WTC11 (cell line): ENCODE data around the gene SORCS1. TPM values are rescaled to one million over a fixed set of nuclear protein-coding genes. Genes with fewer than 3 reads are reported as not detected.
A peak's percentile ranks its signal among the peaks of the same experiment; 100 is the strongest.

Source experiments
- ATAC-seq: fragments of 200-7000 bp; cut with Tn5 transposase; 2 replicates; pipeline ENCODE4 v1.10.0; 2021; ENCODE audit warnings: mild to moderate bottlenecking, moderate library complexity
- CTCF ChIA-PET: fragments of 300-600 bp; sonication (Branson Sonifier 250); formaldehyde crosslinking; loops from one replicate; lab custom pipeline; 2021; ENCODE audit warnings: antibody characterized with exemption; lab: Charles Lee
- POLR2A ChIA-PET: fragments of 350-600 bp; sonication (Branson Sonifier 250); formaldehyde crosslinking; loops from one replicate; lab custom pipeline; 2021; ENCODE audit warnings: antibody characterized with exemption; lab: Charles Lee
- DNase-seq: peaks from one replicate; pipeline ENCODE4 v3.0.0; 2021; ENCODE audit warnings: low spot score
- H3K27ac Mint-ChIP-seq: 2 replicates; pipeline ENCODE4 v1.8.0; 2021; ENCODE audit warnings: mixed read lengths
- H3K27me3 Mint-ChIP-seq: 2 replicates; pipeline ENCODE4 v1.8.0; 2021; ENCODE audit warnings: low read depth, mild to moderate bottlenecking, moderate library complexity, mixed read lengths
- H3K36me3 Mint-ChIP-seq: 2 replicates; pipeline ENCODE4 v1.8.0; 2021; ENCODE audit warnings: mixed read lengths
- H3K4me1 Mint-ChIP-seq: 2 replicates; pipeline ENCODE4 v1.8.0; 2022; ENCODE audit warnings: mixed read lengths
- H3K4me3 Mint-ChIP-seq: 2 replicates; pipeline ENCODE4 v1.8.0; 2021; ENCODE audit warnings: mild to moderate bottlenecking, moderate library complexity, mixed read lengths
- H3K9me3 Mint-ChIP-seq: 2 replicates; pipeline ENCODE4 v1.8.0; 2021; ENCODE audit warnings: mixed read lengths
- AR ChIP-seq: fragments of 250-450 bp; sonication (Bioruptor Pico); IDR thresholded peaks from 2 replicates; pipeline ENCODE4 v1.9.0; 2021; ENCODE audit warnings: mild to moderate bottlenecking
- E2F1 ChIP-seq: sonication (generic); formaldehyde crosslinking; IDR thresholded peaks from 2 replicates; pipeline ENCODE4 v1.8.0; 2022; ENCODE audit warnings: mild to moderate bottlenecking, missing genetic modification reagents
- ERG ChIP-seq: fragments of 250-450 bp; sonication (Bioruptor Pico); IDR thresholded peaks from 2 replicates; pipeline ENCODE4 v1.8.0; 2021; ENCODE audit warnings: mild to moderate bottlenecking
- JUN ChIP-seq: sonication (generic); formaldehyde crosslinking; IDR thresholded peaks from 2 replicates; pipeline ENCODE4 v1.8.0; 2023; ENCODE audit warnings: mild to moderate bottlenecking, missing genetic modification reagents
- NFATC4 ChIP-seq: fragments of 250-450 bp; sonication (Bioruptor Pico); IDR thresholded peaks from 2 replicates; pipeline ENCODE4 v1.9.0; 2021; ENCODE audit warnings: mild to moderate bottlenecking
- PRRX2 ChIP-seq: fragments of 250-450 bp; sonication (Bioruptor Pico); IDR thresholded peaks from 2 replicates; pipeline ENCODE4 v1.8.0; 2021; ENCODE audit warnings: mild to moderate bottlenecking
- RELA ChIP-seq: sonication (generic); formaldehyde crosslinking; IDR thresholded peaks from 2 replicates; pipeline ENCODE4 v1.8.1; 2022; ENCODE audit warnings: missing genetic modification reagents, mild to moderate bottlenecking, borderline replicate concordance
- STAT6 ChIP-seq: sonication (generic); formaldehyde crosslinking; conservative IDR thresholded peaks from 2 replicates; pipeline ENCODE4 v1.8.1; 2023; ENCODE audit warnings: mild to moderate bottlenecking, low read depth, missing genetic modification reagents, moderate library complexity
- TP53 ChIP-seq: sonication (generic); formaldehyde crosslinking; IDR thresholded peaks from 2 replicates; pipeline ENCODE4 v1.8.1; 2023; ENCODE audit warnings: mild to moderate bottlenecking, missing genetic modification reagents
- USF2 ChIP-seq: sonication (generic); formaldehyde crosslinking; IDR thresholded peaks from 2 replicates; pipeline ENCODE4 v1.8.1; 2023; ENCODE audit warnings: mild to moderate bottlenecking, missing genetic modification reagents, moderate library complexity
- ZMAT4 ChIP-seq: fragments of 250-450 bp; sonication (Bioruptor Pico); IDR thresholded peaks from 2 replicates; pipeline ENCODE4 v1.9.0; 2021; ENCODE audit warnings: mild to moderate bottlenecking
- ZNF138 ChIP-seq: sonication (generic); formaldehyde crosslinking; conservative IDR thresholded peaks from 2 replicates; pipeline ENCODE4 v1.8.1; 2022; ENCODE audit warnings: mild to moderate bottlenecking, moderate library complexity, missing genetic modification reagents
- ZNF219 ChIP-seq: sonication (generic); formaldehyde crosslinking; IDR thresholded peaks from 2 replicates; pipeline ENCODE4 v1.8.0; 2023; ENCODE audit warnings: missing genetic modification reagents, mild to moderate bottlenecking, borderline replicate concordance
- ZNF317 ChIP-seq: sonication (generic); formaldehyde crosslinking; IDR thresholded peaks from 2 replicates; pipeline ENCODE4 v1.8.1; 2023; ENCODE audit warnings: low read depth, mild to moderate bottlenecking, moderate library complexity, missing genetic modification reagents, borderline replicate concordance
- total RNA-seq: library from RNA; stranded (reverse); gene quantifications from 3 replicates; pipeline ENCODE4 v1.2.3, GENCODE V29; 2021
- TF ChIP-seq, protein P1 (sequence below): fragments of 250-450 bp; sonication (Bioruptor Pico); IDR thresholded peaks from 2 replicates; pipeline ENCODE4 v2.1.2; 2022; ENCODE audit warnings: mild to moderate bottlenecking, moderate library complexity
- TF ChIP-seq, protein P2 (sequence below): fragments of 200-600 bp; IDR thresholded peaks from 2 replicates; pipeline ENCODE4 v1.8.0; 2022; ENCODE audit warnings: antibody characterized with exemption

The SORCS1 gene
- total RNA-seq, 1 experiment from 2014 or later, result 3.3 TPM

DNA sequence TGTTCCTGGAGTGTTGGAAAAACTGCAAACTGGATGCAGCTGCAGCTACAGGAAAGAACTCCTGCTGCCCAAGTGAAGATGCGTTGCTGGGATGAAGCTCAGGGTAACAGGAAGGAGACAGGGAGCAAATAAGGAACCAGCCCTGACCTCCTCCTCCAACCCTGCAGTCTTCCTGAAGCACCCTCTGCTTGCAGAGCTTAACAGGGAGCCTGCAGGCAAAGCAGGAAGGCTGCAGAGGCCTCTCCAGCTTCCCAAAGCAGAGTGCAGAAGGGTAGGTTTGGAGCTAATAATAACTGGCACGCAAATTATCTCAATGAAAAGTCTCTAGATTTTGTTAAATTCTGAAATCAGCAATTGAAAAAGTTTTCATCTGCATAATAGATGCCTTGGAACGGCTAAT is 92.5 kb downstream of the SORCS1 start:
- Mint-ChIP-seq H3K9me3 (no peaks in the 10 kb centered on the region), H3K27me3 (no peaks in the 10 kb centered on the region), H3K4me1 (peaks cover 19% of the 10 kb centered on the region), H3K36me3 (no peaks in the 10 kb centered on the region), H3K4me3 (no peak overlapping the region), H3K27ac (no peak overlapping the region)
- TF ChIP-seq STAT6 (CRISPR knock-in tag) (no peak), TP53 (CRISPR knock-in tag) (no peak), NFATC4 (CRISPR knock-in tag) (no peak)
- POLR2A ChIA-PET, result interaction anchor here (0.6 kb wide), 1 partner anchor 357 kb away, joined by 3 read pairs; no protein-coding TSS in a partner anchor
- CTCF ChIA-PET, result no interaction called here
- ATAC-seq (peak; percentile 79), DNase-seq (peak; percentile 10)

GRCh38 chr10:107071301-107071700 is 93.2 kb downstream of the SORCS1 start:
- ATAC-seq, result no peak; the same call in 1 of the 2 replicates
- Mint-ChIP-seq H3K27me3 (no peaks in the 10 kb centered on the region), H3K27ac (no peak overlapping the region), H3K36me3 (no peaks in the 10 kb centered on the region), H3K4me3 (no peak overlapping the region), H3K4me1 (peaks cover 19% of the 10 kb centered on the region), H3K9me3 (no peaks in the 10 kb centered on the region)
- no peak for DNase-seq
- no peak for TF ChIP-seq PRRX2 (CRISPR knock-in tag)
- TF ChIP-seq ZMAT4 (CRISPR knock-in tag), result no peak
- TF ChIP-seq, protein P1, sequence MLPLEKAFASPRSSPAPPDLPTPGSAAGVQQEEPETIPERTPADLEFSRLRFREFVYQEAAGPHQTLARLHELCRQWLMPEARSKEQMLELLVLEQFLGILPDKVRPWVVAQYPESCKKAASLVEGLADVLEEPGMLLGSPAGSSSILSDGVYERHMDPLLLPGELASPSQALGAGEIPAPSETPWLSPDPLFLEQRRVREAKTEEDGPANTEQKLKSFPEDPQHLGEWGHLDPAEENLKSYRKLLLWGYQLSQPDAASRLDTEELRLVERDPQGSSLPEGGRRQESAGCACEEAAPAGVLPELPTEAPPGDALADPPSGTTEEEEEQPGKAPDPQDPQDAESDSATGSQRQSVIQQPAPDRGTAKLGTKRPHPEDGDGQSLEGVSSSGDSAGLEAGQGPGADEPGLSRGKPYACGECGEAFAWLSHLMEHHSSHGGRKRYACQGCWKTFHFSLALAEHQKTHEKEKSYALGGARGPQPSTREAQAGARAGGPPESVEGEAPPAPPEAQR (CRISPR knock-in tag), result no peak
- POLR2A ChIA-PET, result no interaction called here
- CTCF ChIA-PET, result interaction anchor here (1.6 kb wide), 1 partner anchor 447 kb away, joined by 4 read pairs; no protein-coding TSS in a partner anchor

DNA sequence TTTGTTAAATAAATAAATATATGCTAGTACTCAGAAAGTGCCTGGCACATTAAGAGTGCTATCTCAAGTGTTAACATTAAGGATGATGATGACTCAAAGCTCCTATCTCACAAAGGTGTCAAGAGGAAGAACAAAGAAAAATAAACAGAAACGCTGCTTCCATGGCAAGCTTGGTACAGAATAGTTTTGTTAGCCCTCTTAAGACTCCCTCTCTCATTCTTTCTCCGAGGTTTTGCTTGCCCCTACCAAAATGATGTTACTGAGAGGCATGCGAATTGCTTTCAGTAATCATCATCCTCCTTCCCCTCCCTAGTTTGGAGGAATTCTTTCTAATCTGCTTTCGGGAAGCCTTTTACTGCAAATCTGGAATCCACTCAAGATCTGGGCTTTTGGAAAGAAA is 96.7 kb downstream of the SORCS1 start:
- H3K27me3 Mint-ChIP-seq, result no peaks in the 10 kb centered on the region
- POLR2A ChIA-PET, result no interaction called here
- peaks cover 19% of the 10 kb centered on the region for H3K4me1 Mint-ChIP-seq
- H3K9me3 Mint-ChIP-seq, result no peaks in the 10 kb centered on the region
- DNase-seq (no peak), ATAC-seq (no peak)
- CTCF ChIA-PET, result no interaction called here
- no peak overlapping the region for H3K4me3 Mint-ChIP-seq
- no peaks in the 10 kb centered on the region for H3K36me3 Mint-ChIP-seq
- H3K27ac Mint-ChIP-seq, result no peak overlapping the region
- no peak for TF ChIP-seq AR
- no peak for TF ChIP-seq ZNF219 (CRISPR knock-in tag)
- no peak for TF ChIP-seq JUN (CRISPR knock-in tag)
- TF ChIP-seq, protein P2, sequence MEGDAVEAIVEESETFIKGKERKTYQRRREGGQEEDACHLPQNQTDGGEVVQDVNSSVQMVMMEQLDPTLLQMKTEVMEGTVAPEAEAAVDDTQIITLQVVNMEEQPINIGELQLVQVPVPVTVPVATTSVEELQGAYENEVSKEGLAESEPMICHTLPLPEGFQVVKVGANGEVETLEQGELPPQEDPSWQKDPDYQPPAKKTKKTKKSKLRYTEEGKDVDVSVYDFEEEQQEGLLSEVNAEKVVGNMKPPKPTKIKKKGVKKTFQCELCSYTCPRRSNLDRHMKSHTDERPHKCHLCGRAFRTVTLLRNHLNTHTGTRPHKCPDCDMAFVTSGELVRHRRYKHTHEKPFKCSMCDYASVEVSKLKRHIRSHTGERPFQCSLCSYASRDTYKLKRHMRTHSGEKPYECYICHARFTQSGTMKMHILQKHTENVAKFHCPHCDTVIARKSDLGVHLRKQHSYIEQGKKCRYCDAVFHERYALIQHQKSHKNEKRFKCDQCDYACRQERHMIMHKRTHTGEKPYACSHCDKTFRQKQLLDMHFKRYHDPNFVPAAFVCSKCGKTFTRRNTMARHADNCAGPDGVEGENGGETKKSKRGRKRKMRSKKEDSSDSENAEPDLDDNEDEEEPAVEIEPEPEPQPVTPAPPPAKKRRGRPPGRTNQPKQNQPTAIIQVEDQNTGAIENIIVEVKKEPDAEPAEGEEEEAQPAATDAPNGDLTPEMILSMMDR, result no peak
- TF ChIP-seq ZNF317, result no peak
- TF ChIP-seq, protein P1 (CRISPR knock-in tag), result no peak
- TF ChIP-seq E2F1 (CRISPR knock-in tag), result no peak
- no peak for TF ChIP-seq ERG (CRISPR knock-in tag)
- TF ChIP-seq USF2 (CRISPR knock-in tag), result no peak
- no peak for TF ChIP-seq RELA (CRISPR knock-in tag)
- TF ChIP-seq ZMAT4 (CRISPR knock-in tag), result no peak
- no peak for TF ChIP-seq ZNF138
